Measurements from ENCODE around the gene UNKL. TPM values are rescaled to one million over a fixed set of nuclear protein-coding genes. Genes with fewer than 3 reads are reported as not detected.

The UNKL gene
- 5.3 and 6.7 TPM in 2 replicates for total RNA-seq

GRCh38 chr16:1414532-1415260 lies at the start of gene UNKL:
TSS of gene UNKL (minus strand) at chr16:1414704. CDS start at chr16:1414691, 13 bp downstream.

GRCh38 chr16:1443980-1444729 lies 29.7 kb upstream of the UNKL start, which contains the start of gene CCDC154:
TSS of gene CCDC154 (minus strand) at chr16:1444556. CDS start at chr16:1444322, 234 bp downstream.

GRCh38 chr16:1430759-1431496 lies 16.4 kb upstream of the UNKL start, which contains the start of gene PERCC1:
TSS of gene PERCC1 (plus strand) at chr16:1431078. CDS start at chr16:1432594, 1,516 bp downstream.

GRCh38 chr16:1351582-1352362 lies 62.7 kb downstream of the UNKL start, which contains the start of the genes GNPTG and TSR3:
TSS of gene GNPTG (plus strand) at chr16:1351931. CDS start at chr16:1351966, 35 bp downstream.
TSS of gene TSR3 (minus strand) at chr16:1351878. CDS start at chr16:1351804, 74 bp downstream.

GRCh38 chr16:1333149-1333812 lies 81.2 kb downstream of the UNKL start, which contains the start of gene BAIAP3:
TSS of gene BAIAP3 (plus strand) at chr16:1333645. CDS start at chr16:1338550, 4,905 bp downstream.

Other genes with a start within 250 kb of the UNKL start
- gene TPSG1, start 189.4 kb downstream of the UNKL start, total RNA-seq: not detected in 2 replicates
- gene TPSB2, start 184.5 kb downstream of the UNKL start, total RNA-seq: not detected in 2 replicates
- gene TPSAB1, start 174.0 kb downstream of the UNKL start, total RNA-seq: not detected in 2 replicates
- gene TPSD1, start 158.6 kb downstream of the UNKL start, total RNA-seq: not detected in 2 replicates
- 30.3 and 45.2 TPM in 2 replicates for gene UBE2I, start 105.1 kb downstream of the UNKL start, total RNA-seq
- 0.28 TPM in 2 replicates for gene BAIAP3, start 81.1 kb downstream of the UNKL start, total RNA-seq
- gene TSR3, start 62.8 kb downstream of the UNKL start, total RNA-seq: 50.3 and 63.9 TPM in 2 replicates
- gene GNPTG, start 62.8 kb downstream of the UNKL start, total RNA-seq: 40.2 and 60.1 TPM in 2 replicates
- 14.4 and 15.9 TPM in 2 replicates for gene UQCC4, start 6.0 kb upstream of the UNKL start, total RNA-seq
- not detected in 2 replicates for gene PERCC1, start 16.4 kb upstream of the UNKL start, total RNA-seq
- 0.14 and 0.28 TPM in 2 replicates for gene CCDC154, start 29.9 kb upstream of the UNKL start, total RNA-seq
- 50.6 and 91.4 TPM in 2 replicates for gene CLCN7, start 60.3 kb upstream of the UNKL start, total RNA-seq
- gene PTX4, start 74.2 kb upstream of the UNKL start, total RNA-seq: 0.09 TPM in 1 of 2 replicates, not detected in the other
- gene TELO2, start 78.7 kb upstream of the UNKL start, total RNA-seq: 7.1 and 9.9 TPM in 2 replicates
- 13.0 and 14.1 TPM in 2 replicates for gene TMEM204, start 119.0 kb upstream of the UNKL start, total RNA-seq
- gene IFT140, start 197.4 kb upstream of the UNKL start, total RNA-seq: 25.0 and 36.9 TPM in 2 replicates
- 3.7 and 5.3 TPM in 2 replicates for gene CRAMP1, start 197.7 kb upstream of the UNKL start, total RNA-seq